Measurements from ENCODE around the gene ANGEL2.

DNA sequence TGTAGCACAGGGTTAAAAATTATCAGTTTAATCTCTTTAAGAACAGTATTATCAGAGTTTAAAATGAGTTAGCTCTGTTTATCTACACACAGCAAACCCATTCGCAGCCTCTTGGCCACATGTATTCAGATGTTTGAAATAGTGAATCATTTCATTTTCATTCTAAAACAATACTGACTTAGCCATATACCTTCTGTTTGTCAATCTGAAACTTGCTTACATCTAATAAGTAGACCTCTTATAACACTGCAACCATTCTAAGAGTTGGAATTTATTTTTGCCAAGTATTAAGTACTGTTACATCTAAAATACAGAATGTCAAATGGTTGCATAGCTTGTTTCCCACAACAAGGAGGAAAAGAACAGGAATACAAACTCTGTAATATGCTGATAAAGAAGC lies 25.4 kb downstream of the ANGEL2 start:
- TF ChIP-seq, protein P1, sequence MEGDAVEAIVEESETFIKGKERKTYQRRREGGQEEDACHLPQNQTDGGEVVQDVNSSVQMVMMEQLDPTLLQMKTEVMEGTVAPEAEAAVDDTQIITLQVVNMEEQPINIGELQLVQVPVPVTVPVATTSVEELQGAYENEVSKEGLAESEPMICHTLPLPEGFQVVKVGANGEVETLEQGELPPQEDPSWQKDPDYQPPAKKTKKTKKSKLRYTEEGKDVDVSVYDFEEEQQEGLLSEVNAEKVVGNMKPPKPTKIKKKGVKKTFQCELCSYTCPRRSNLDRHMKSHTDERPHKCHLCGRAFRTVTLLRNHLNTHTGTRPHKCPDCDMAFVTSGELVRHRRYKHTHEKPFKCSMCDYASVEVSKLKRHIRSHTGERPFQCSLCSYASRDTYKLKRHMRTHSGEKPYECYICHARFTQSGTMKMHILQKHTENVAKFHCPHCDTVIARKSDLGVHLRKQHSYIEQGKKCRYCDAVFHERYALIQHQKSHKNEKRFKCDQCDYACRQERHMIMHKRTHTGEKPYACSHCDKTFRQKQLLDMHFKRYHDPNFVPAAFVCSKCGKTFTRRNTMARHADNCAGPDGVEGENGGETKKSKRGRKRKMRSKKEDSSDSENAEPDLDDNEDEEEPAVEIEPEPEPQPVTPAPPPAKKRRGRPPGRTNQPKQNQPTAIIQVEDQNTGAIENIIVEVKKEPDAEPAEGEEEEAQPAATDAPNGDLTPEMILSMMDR (IDR thresholded peaks at IDR 0.05; ENCODE audit: poor library complexity): no peak
- TF ChIP-seq EZH2 (IDR thresholded peaks at IDR 0.05; ENCODE audit: borderline replicate concordance): no peak
